K562 (cell line): Measurements from ENCODE around the gene CXCL5.

Experiments used
- ARID1B ChIP-seq: fragments of 450-650 bp; IDR thresholded peaks from 2 replicates; pipeline ENCODE4 v1.6.1; 2016; ENCODE audit warnings: antibody characterized with exemption, mild to moderate bottlenecking, inconsistent platforms
- ATF1 ChIP-seq, 2 experiments: fragments of 450-650 bp in 1 of 2; IDR thresholded peaks; 2 replicates each; pipeline ENCODE4 v1.6.1; 2016; ENCODE audit warnings: missing compliant biosample characterization in 1 of 2, missing genetic modification characterization in 1 of 2
- ESRRA ChIP-seq: fragments of 450-650 bp; IDR thresholded peaks from 2 replicates; pipeline ENCODE4 v1.6.1; 2014; ENCODE audit warnings: low read depth, mild to moderate bottlenecking, moderate library complexity, borderline replicate concordance
- HMG20B ChIP-seq: fragments of 250-450 bp; sonication (Bioruptor Pico); IDR thresholded peaks from 2 replicates; pipeline ENCODE4 v1.5.0; 2021; ENCODE audit warnings: mild to moderate bottlenecking
- HNRNPUL1 ChIP-seq: fragments of 200-400 bp; formaldehyde crosslinking; IDR thresholded peaks from 2 replicates; pipeline ENCODE4 v1.6.1; 2017; ENCODE audit warnings: low read length
- POLR2A ChIP-seq: fragments of 450-650 bp; conservative IDR thresholded peaks from 2 replicates; pipeline ENCODE4 v1.6.1; 2016
- REST ChIP-seq, 2 experiments: fragments of 450-650 bp; formaldehyde crosslinking in 1 of 2; IDR thresholded peaks; 2 replicates each; pipeline versions ENCODE4 v1.4.0 to v1.6.1; 2014 to 2020; ENCODE audit warnings: mild to moderate bottlenecking in 2 of 2, borderline replicate concordance in 1 of 2, low read depth in 1 of 2
- TRIM28 ChIP-seq: fragments of 450-650 bp; IDR thresholded peaks from 2 replicates; pipeline ENCODE4 v1.6.1; 2017
- U2AF1 ChIP-seq: fragments of 200-400 bp; formaldehyde crosslinking; optimal IDR thresholded peaks from 2 replicates; pipeline ENCODE3; 2017; ENCODE audit warnings: mild to moderate bottlenecking, low read depth, low read length, moderate library complexity
- ZNF224 ChIP-seq: sonication (generic); formaldehyde crosslinking; IDR thresholded peaks from 2 replicates; pipeline ENCODE4 v1.8.0; 2022; ENCODE audit warnings: mild to moderate bottlenecking, missing genetic modification reagents
- ZNF584 ChIP-seq: fragments of 200-800 bp; sonication (Bioruptor generic); IDR thresholded peaks from 2 replicates; pipeline ENCODE4 v1.6.1; 2016; ENCODE audit warnings: low read depth, mild to moderate bottlenecking, missing genetic modification characterization, missing compliant biosample characterization

- TF ChIP-seq REST (IDR thresholded peaks at IDR 0.05; ENCODE audit: borderline replicate concordance), result no peak
- no peak for TF ChIP-seq REST (CRISPR knock-in tag; IDR thresholded peaks at IDR 0.05; ENCODE audit: low read depth)
- no peak for TF ChIP-seq HMG20B (CRISPR knock-in tag)
- no peak for TF ChIP-seq ZNF584
- no peak for TF ChIP-seq TRIM28
- no peak for TF ChIP-seq ZNF224
- TF ChIP-seq HNRNPUL1, result no peak
- no peak for TF ChIP-seq U2AF1
- TF ChIP-seq POLR2A, result no peak
- no peak for TF ChIP-seq ATF1 (CRISPR knock-in tag; IDR thresholded peaks at IDR 0.05)
- no peak for TF ChIP-seq ATF1 (tag; IDR thresholded peaks at IDR 0.05)
- TF ChIP-seq ESRRA, result no peak
- no peak for TF ChIP-seq ARID1B
Observed at GRCh38 chr4:74005528-74005927, 7.1 kb upstream of the CXCL5 start.
